ENCODE results near the gene DGKI. TPM values are rescaled to one million over a fixed set of nuclear protein-coding genes. Genes with fewer than 3 reads are reported as not detected.

DGKI gene
- total RNA-seq (2014; rRNA removed; shearing (Covaris generic)) = 3.1 and 3.6 TPM in 2 replicates
- 0.26 and 2.0 TPM in 2 replicates for polyA plus RNA-seq (2015; cell fraction: cytosol; rRNA removed)
- polyA plus RNA-seq (2015; cell fraction: nucleus; rRNA removed) = 0.99 and 2.5 TPM in 2 replicates

- in situ Hi-C loops (cut with HindIII; ENCODE audit: low pct_unique_long_range_greater_than_20kb, low sequenced_read_pairs) = no loop called here
- no peak for DNase-seq (ENCODE audit: low read depth, low spot score)
Measured at GRCh38 chr7:137846827-137847567, at the start of gene DGKI. TSS of gene DGKI (minus strand) at chr7:137846974.

DNA sequence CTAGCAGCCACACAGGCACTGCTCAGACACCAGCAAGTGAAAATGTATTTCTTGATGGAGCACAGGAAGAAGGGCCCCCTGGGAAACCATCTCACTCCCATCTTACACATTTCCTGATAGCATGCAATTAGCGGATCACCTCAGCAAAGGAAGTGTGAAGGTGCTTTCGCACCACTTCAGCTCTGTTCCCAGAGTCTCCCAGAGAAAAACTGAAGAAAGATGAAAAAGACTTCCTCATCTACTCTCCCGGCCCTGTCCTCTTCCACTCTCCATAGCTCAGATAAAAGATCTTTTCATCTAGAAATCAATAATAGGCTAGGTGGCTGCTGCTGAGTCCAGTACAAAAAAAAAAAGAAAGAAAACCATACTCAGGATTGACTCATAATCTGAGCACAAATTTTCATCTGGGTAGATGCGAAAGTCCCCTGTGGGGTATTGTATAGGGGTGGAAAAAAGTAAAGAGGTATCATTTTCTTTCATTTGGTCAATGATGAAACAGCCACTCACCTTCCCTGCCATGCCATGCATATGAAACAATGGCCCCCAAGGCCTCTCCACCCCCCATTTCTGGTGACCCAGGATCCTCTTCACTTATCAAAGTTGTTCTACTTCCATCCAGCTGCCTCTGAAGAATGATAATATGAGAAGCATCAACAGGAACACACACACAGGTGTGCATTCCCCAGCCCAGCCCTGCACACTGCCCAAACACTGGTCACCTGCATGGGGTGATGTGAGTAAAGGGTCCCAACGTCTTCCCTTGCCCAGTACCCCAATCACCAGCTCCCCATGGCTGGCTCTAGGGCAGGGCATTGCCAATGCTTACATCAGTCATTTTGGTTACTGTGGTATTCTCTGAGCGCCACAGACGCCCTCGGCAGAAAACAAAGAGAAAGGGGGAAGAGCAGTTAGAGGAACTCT lies 48.8 kb upstream of the DGKI start:
- in situ Hi-C loops (cut with HindIII; ENCODE audit: low pct_unique_long_range_greater_than_20kb, low sequenced_read_pairs) = no loop called here
- DNase-seq (ENCODE audit: low read depth, low spot score) = no peak

GRCh38 chr7:137893143-137893742 lies 46.5 kb upstream of the DGKI start:
- in situ Hi-C loops (cut with HindIII; ENCODE audit: low pct_unique_long_range_greater_than_20kb, low sequenced_read_pairs) = no loop called here

GRCh38 chr7:137891016-137891655 lies 44.4 kb upstream of the DGKI start:
- in situ Hi-C loops (cut with HindIII; ENCODE audit: low pct_unique_long_range_greater_than_20kb, low sequenced_read_pairs) = no loop called here
- DNase-seq (ENCODE audit: low read depth, low spot score) = no peak

More at GRCh38 chr7:137893143-137893742, 46.5 kb upstream of the DGKI start:
- DNase-seq (ENCODE audit: low read depth, low spot score) = no peak

GRCh38 chr7:137890449-137890921 lies 43.7 kb upstream of the DGKI start:
- no peak for DNase-seq (ENCODE audit: low read depth, low spot score)
- in situ Hi-C loops (cut with HindIII; ENCODE audit: low pct_unique_long_range_greater_than_20kb, low sequenced_read_pairs) = no loop called here

DNA sequence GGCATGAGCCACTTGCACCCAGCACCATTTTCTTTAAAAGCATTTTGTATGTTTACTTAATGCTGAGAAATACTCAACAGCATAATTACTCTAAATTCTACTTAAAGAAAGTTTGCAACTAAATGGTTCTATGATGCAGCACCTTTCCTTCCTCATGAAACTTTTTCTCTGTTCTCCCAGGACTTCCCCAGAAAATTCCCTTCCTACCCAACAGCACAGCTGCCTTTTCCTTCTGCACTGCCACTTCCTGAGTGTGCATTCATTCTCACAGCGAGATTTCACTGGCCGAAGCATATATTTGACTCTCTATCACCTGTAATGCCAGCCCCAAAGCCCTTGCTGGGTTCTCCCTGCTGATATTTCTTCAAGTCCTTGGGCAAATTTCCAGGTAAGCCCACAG lies 41.5 kb upstream of the DGKI start:
- in situ Hi-C loops (cut with HindIII; ENCODE audit: low pct_unique_long_range_greater_than_20kb, low sequenced_read_pairs) = no loop called here
- DNase-seq (ENCODE audit: low read depth, low spot score) = no peak

DNA sequence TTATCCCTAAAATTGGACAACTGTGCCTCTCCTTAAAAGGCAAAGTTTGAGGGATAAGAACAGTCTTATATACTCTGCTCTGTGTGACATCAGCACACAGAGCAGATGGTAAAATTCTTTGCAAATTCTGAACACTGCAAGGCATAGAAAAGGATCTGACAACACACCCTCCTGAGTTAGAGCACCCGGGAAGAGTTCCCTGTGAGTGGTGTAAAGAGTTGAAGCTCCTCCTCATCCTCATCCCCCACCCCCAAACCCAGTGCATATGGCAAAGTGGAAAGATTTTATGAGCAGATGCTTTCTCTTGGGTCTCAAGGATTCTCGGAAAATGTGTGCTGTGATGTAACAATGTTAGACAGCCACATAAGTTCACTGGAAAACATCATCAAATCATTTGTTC lies 40.0 kb upstream of the DGKI start:
- no peak for DNase-seq (ENCODE audit: low read depth, low spot score)
- in situ Hi-C loops (cut with HindIII; ENCODE audit: low pct_unique_long_range_greater_than_20kb, low sequenced_read_pairs) = no loop called here

GRCh38 chr7:137886281-137886680 lies 39.5 kb upstream of the DGKI start:
- in situ Hi-C loops (cut with HindIII; ENCODE audit: low pct_unique_long_range_greater_than_20kb, low sequenced_read_pairs) = no loop called here
- DNase-seq (ENCODE audit: low read depth, low spot score) = no peak

DNA sequence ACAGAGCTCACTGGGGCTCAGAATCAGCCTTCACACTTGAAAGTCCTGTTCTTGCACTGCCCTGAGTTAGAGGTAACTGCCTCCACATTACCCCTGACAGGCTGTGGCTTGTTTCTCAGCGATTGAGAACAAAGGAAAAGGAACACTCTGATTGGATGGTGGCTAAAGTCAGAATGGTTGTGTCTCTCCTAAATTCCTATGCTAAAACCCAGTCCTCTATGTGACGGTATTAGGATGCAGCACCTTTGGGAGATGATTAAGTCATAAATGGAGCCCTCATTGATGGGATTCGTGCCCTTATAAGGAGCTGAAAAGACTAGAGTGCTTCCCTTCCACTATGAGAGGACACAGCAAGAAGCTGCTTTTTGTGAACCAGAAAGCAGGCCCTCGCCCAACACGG lies 38.9 kb upstream of the DGKI start:
- no peak for DNase-seq (ENCODE audit: low read depth, low spot score)
- in situ Hi-C loops (cut with HindIII; ENCODE audit: low pct_unique_long_range_greater_than_20kb, low sequenced_read_pairs) = no loop called here

GRCh38 chr7:137882806-137883205 lies 36.0 kb upstream of the DGKI start:
- no peak for DNase-seq (ENCODE audit: low read depth, low spot score)
- in situ Hi-C loops (cut with HindIII; ENCODE audit: low pct_unique_long_range_greater_than_20kb, low sequenced_read_pairs) = no loop called here

DNA sequence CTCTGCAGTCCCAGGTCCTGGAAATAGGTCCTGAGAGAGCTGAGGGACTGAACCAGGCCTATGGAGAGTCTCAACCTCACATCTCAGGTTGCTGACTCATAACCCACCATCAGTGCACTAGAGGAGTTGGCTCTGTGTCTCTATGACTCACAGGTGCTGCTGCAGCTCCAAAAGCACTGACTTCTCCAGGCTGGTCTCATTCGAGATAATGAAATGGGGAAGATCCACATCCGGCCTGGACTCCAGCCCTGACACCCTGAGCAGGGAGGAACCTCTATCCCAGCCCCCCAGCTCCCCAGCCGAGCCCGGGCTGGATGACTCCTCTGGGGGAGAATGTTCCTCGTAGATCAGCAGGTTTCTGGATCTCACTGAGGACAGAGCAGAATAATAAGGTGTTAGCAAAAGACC lies 35.5 kb upstream of the DGKI start:
- DNase-seq (ENCODE audit: low read depth, low spot score) = no peak
- in situ Hi-C loops (cut with HindIII; ENCODE audit: low pct_unique_long_range_greater_than_20kb, low sequenced_read_pairs) = no loop called here

DNA sequence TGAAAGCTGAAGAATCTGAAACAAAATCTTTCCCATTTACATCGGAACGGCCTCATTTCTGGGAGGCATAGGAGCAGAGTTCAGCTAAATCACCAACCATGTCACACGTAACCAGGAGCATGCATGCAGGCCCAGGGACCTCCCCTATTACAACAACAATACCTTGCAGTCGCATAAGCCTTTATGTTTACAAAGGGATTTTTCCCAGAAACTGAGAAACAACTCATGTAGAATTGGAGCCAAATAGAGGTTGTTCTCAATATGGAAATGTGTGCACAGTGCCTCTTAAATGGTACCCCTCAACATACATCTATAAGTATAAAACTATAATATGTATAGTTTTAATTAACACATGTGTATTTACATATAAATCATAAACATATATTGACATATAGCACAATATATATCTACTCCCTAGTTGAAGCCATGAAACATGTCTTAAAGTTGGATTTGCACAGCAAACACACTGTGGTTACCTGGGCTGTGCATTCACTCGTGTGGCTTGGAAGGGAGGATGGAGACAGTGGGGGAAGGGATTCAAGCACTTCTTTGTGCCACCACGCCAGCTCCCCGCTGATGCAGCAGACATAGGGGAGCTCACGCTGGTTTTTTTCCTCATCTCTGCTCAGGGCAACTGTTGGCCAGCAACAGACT lies 35.0 kb upstream of the DGKI start:
- in situ Hi-C loops (cut with HindIII; ENCODE audit: low pct_unique_long_range_greater_than_20kb, low sequenced_read_pairs) = no loop called here

DNA sequence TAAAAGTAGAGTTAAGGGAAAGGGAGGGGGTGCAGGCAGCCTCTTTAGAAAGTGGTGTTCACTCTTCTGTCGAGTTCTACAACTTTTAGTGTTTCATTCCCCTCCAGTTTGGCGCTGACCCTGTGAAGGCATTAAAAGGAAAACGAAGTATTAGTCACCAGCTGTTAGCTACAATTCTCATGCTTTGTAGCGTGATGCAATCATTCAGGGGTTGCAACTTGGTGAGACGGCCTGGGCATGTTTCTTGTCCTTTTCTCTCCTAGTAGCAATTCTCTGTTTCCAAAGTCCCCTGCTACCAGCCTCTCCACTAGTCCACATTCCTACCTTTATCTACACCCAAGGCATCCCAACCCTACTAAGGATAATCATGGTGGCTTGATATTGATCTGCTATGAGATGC lies 33.7 kb upstream of the DGKI start:
- no peak for DNase-seq (ENCODE audit: low read depth, low spot score)
- in situ Hi-C loops (cut with HindIII; ENCODE audit: low pct_unique_long_range_greater_than_20kb, low sequenced_read_pairs) = no loop called here

More for the DNA sequence above, 35.0 kb upstream of the DGKI start:
- no peak for DNase-seq (ENCODE audit: low read depth, low spot score)

DNA sequence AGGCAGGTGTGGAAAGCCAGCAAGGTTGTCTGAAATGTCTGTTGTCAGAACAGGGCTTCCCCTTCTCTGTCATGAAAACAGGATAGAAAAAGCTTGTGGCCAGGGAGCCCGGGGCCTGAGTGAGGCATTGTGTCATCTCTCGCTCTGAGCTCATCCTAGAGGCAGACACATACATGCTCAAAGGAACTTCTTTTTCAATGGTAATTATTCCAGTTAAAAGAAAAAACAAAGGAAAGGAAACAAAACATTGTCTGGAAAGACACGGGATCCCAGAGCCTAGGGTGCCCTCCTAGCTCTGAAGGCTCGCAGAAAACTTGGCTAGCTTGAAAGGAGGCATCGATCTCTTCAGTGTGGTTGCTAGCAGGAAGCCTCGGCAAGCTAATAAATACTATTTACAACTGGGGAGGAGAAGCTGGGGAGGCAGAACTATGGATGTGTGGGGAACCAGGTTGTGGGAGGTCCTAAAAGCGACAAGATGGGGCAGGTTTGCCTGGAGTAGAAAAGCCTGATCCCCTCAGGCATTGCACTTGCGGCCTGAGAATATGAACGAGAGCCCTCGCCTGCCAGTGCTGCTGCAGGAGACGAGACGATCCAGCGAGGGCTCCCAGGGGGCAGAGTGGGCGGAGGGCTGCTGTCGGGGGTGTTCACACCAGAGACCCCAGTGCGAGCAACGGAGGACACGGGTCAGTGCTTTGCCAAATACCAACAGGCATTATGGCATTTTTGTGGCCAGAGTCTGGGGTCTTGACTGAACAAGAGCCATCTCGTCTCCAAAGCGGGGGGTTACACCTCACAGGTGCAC lies 32.8 kb upstream of the DGKI start:
- in situ Hi-C loops (cut with HindIII; ENCODE audit: low pct_unique_long_range_greater_than_20kb, low sequenced_read_pairs) = no loop called here
- DNase-seq (ENCODE audit: low read depth, low spot score) = no peak

DNA sequence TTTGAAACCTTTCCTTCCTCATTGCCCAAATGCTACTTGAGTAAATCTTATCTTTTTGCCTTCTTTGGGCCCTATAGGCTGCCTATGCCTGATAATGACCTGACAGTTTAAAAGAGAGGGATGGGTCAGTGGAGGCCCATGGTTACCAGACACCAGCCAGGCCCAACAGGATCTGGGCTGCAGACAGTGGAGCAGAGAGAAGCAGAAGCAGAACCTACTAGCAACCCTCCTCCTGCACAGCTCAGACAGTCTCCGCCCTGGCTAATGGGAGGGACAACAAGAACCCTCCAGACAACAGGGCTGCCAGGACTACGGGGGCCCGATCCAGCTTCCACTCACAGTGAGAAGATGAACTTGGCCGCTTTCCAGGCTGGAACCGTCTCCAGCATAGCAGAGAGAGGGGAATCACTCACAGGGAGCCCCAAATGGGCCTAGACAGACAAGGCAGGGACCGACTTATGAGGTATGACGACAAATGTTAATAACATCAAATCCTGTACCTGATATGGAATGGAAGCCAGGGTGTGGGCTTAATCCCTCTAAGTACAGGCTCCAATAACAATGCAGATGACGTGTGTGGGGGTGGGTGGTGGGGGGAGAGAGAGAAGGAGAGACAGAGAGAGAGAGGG lies 31.7 kb upstream of the DGKI start:
- no peak for DNase-seq (ENCODE audit: low read depth, low spot score)
- in situ Hi-C loops (cut with HindIII; ENCODE audit: low pct_unique_long_range_greater_than_20kb, low sequenced_read_pairs) = no loop called here

GRCh38 chr7:137877027-137877675 lies 30.4 kb upstream of the DGKI start:
- no peak for DNase-seq (ENCODE audit: low read depth, low spot score)
- in situ Hi-C loops (cut with HindIII; ENCODE audit: low pct_unique_long_range_greater_than_20kb, low sequenced_read_pairs) = no loop called here

Data from SK-MEL-5 (cell line).